Activated naive CD8-positive, alpha-beta T cell (primary cell): Measurements from ENCODE around the gene TNNT2.

Experiments
- H3K27ac Mint-ChIP-seq: one replicate; pipeline ENCODE4 v1.8.0; 2021; ENCODE audit warnings: mixed read lengths
- H3K27me3 Mint-ChIP-seq: one replicate; pipeline ENCODE4 v1.8.0; 2021; ENCODE audit warnings: mixed read lengths
- H3K36me3 Mint-ChIP-seq: one replicate; pipeline ENCODE4 v1.8.0; 2021; ENCODE audit warnings: mixed read lengths
- H3K4me1 Mint-ChIP-seq: one replicate; pipeline ENCODE4 v1.8.0; 2021; ENCODE audit warnings: low read depth, mixed read lengths
- H3K4me3 Mint-ChIP-seq: one replicate; pipeline ENCODE4 v1.8.0; 2021; ENCODE audit warnings: mild to moderate bottlenecking, mixed read lengths
- H3K9me3 Mint-ChIP-seq: one replicate; pipeline ENCODE4 v1.8.0; 2021; ENCODE audit warnings: low read depth, mixed read lengths

TNNT2 gene

GRCh38 chr1:201318504-201319340 lies 58.8 kb downstream of the TNNT2 start:
- Mint-ChIP-seq H3K36me3 (no peaks in the 10 kb centered on the region), H3K4me1 (no peaks in the 10 kb centered on the region), H3K9me3 (no peaks in the 10 kb centered on the region), H3K27ac (no peak overlapping the region), H3K27me3 (peaks cover 1% of the 10 kb centered on the region), H3K4me3 (no peak overlapping the region)

GRCh38 chr1:201317551-201317950 lies 59.9 kb downstream of the TNNT2 start:
- Mint-ChIP-seq H3K36me3 (no peaks in the 10 kb centered on the region), H3K9me3 (no peaks in the 10 kb centered on the region), H3K4me1 (no peaks in the 10 kb centered on the region), H3K27ac (no peak overlapping the region), H3K4me3 (no peak overlapping the region), H3K27me3 (peaks cover 1% of the 10 kb centered on the region)

- H3K27me3 Mint-ChIP-seq = peaks cover 1% of the 10 kb centered on the region
- H3K27ac Mint-ChIP-seq = no peak overlapping the region
- no peaks in the 10 kb centered on the region for H3K9me3 Mint-ChIP-seq
Measured at GRCh38 chr1:201316556-201316955, 60.9 kb downstream of the TNNT2 start.

GRCh38 chr1:201313086-201313485 lies 64.4 kb downstream of the TNNT2 start:
- H3K36me3 Mint-ChIP-seq = no peaks in the 10 kb centered on the region
- no peak overlapping the region for H3K27ac Mint-ChIP-seq
- H3K27me3 Mint-ChIP-seq = peaks cover 8% of the 10 kb centered on the region
- no peaks in the 10 kb centered on the region for H3K9me3 Mint-ChIP-seq
- peaks cover 5% of the 10 kb centered on the region for H3K4me1 Mint-ChIP-seq
- no peak overlapping the region for H3K4me3 Mint-ChIP-seq

More at GRCh38 chr1:201316556-201316955, 60.9 kb downstream of the TNNT2 start:
- Mint-ChIP-seq H3K4me1 (no peaks in the 10 kb centered on the region), H3K36me3 (no peaks in the 10 kb centered on the region), H3K4me3 (no peak overlapping the region)

GRCh38 chr1:201312298-201312697 lies 65.2 kb downstream of the TNNT2 start:
- Mint-ChIP-seq H3K4me3 (no peak overlapping the region), H3K27me3 (peaks cover 8% of the 10 kb centered on the region), H3K36me3 (no peaks in the 10 kb centered on the region), H3K27ac (no peak overlapping the region), H3K9me3 (no peaks in the 10 kb centered on the region), H3K4me1 (peaks cover 5% of the 10 kb centered on the region)

DNA sequence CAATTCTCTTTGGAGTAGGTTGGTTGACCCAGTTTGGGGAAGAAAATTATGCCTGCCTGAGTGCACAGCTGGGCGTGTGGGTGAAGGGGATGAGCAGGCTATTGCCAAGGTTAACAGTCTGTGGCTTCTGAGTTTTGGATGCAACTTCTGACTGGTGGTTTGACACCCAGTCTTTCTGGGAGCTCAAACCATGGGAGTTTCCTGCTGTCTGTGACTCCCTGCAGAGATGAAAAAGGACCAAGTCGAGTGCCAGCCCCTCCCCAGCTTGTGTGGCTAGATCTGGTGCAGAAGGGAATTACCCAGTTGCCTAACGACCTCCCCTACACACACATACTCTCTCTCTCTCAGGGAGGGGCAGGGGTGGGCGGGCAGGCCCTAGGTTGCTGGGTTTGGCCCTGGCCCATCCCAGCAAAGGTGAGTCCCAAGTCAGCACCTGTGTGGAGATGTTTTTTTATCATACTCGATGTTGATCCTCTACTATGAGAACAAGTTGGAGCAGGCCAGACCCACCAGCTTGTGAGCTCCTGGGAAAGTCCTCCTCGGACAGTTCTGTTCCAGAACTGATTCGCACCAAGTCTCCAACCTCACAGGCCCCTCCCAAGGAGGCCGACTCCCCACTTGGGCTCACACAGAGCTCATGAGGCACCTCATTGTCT lies 66.0 kb downstream of the TNNT2 start:
- Mint-ChIP-seq H3K36me3 (no peaks in the 10 kb centered on the region), H3K27me3 (peaks cover 8% of the 10 kb centered on the region), H3K9me3 (no peaks in the 10 kb centered on the region), H3K27ac (no peak overlapping the region), H3K4me3 (no peak overlapping the region), H3K4me1 (peaks cover 5% of the 10 kb centered on the region)

DNA sequence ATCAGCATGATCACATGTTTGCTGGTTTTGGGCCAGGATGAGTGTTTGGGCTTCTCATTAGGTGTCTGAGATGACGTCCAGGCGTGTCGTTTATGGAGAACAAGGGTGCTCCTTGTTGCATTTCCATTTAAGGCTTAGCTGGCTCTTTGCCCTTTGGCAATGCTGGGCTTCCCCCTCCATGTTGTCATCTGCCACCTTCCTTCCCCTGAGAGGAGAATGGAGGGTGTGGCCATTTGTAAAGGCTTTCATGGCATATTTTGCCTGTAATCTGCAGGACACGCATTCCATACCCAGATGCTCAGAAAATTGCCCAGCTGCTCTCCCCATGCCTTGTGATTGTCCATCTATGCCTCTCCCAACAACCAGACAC lies 66.5 kb downstream of the TNNT2 start:
- H3K36me3 Mint-ChIP-seq = no peaks in the 10 kb centered on the region
- peaks cover 8% of the 10 kb centered on the region for H3K27me3 Mint-ChIP-seq
- no peak overlapping the region for H3K27ac Mint-ChIP-seq

DNA sequence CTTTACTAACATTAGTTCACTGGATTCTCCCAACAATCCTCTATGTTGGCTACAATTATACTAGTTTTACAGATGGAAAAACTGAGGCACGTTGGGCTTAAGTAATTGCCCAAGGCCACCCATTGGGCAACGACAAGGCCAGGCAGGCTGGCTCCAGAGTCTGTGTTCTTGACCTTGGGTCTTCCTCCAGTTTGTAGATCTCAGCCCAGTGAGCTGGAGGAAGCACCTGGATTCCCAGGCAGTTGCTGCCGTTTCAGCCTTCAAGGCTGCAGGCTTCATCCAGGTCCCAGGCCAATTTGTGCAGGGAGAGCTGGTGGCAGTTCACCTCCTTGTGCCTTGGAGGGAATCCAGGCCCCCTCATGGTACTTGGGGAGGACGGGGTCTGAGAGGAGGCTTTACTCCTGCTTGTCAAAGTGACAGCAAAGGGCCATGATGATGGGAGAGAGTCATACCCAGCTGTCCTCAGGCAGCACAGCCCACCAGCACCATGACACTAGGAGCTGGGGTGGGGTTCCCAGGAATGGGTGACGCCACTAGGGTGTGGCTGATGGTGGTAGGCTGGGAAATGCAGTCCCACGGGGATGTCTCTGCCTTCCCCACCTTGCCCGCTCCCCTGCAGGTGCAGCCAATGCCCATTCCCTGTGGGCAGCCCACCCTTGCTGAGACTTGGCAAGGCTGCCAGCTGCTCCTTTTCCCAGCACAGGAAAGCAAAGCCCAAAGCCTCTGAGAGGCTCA lies 67.1 kb downstream of the TNNT2 start:
- no peaks in the 10 kb centered on the region for H3K36me3 Mint-ChIP-seq
- no peak overlapping the region for H3K4me3 Mint-ChIP-seq
- peaks cover 5% of the 10 kb centered on the region for H3K4me1 Mint-ChIP-seq
- H3K27ac Mint-ChIP-seq = no peak overlapping the region
- peaks cover 8% of the 10 kb centered on the region for H3K27me3 Mint-ChIP-seq
- no peaks in the 10 kb centered on the region for H3K9me3 Mint-ChIP-seq

More for the DNA sequence above, 66.5 kb downstream of the TNNT2 start:
- peaks cover 5% of the 10 kb centered on the region for H3K4me1 Mint-ChIP-seq
- H3K4me3 Mint-ChIP-seq = no peak overlapping the region
- no peaks in the 10 kb centered on the region for H3K9me3 Mint-ChIP-seq

DNA sequence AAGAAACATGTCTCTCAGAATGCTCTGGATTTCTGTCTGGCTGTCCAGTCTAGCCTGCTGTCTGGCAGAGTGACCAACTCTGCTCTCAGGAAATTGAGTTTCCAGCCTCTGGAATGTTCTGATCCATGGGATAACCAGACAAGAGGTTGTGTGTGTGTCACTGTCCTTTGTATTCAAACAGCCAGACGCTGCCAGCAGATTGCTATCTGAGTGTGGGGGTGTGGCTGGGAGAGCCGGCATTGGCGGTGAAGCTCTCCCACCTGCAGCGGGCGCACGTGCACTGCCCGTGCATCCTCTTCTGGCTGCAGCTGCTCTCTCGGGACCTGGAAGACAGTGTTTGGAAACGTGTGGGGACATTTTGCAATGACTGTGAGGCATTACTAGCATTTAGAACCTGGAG lies 68.1 kb downstream of the TNNT2 start:
- H3K4me3 Mint-ChIP-seq = no peak overlapping the region
- no peaks in the 10 kb centered on the region for H3K36me3 Mint-ChIP-seq
- H3K9me3 Mint-ChIP-seq = no peaks in the 10 kb centered on the region
- H3K4me1 Mint-ChIP-seq = peaks cover 5% of the 10 kb centered on the region
- no peak overlapping the region for H3K27ac Mint-ChIP-seq
- peaks cover 8% of the 10 kb centered on the region for H3K27me3 Mint-ChIP-seq
